Esophagus squamous epithelium (tissue), 5 donors: ENCODE measurements around the gene MEF2B. TPM values are rescaled to one million over a fixed set of nuclear protein-coding genes. Genes with fewer than 3 reads are reported as not detected.

Experiments used
- DNase-seq: peaks from one replicate; lab custom pipeline; 2025; lab: John Stamatoyannopoulos, UW
- H3K27ac ChIP-seq, 4 donors: fragments of 200-600 bp; sonication (generic); one replicate each; pipeline ENCODE4 v1.5.1; 2016 to 2019; ENCODE audit warnings: mild to moderate bottlenecking in 1 of 4
- H3K27me3 ChIP-seq, 4 donors: fragments of 200-600 bp; sonication (generic); 1 replicate in 3 of 4; 2 replicates in 1 of 4; pipeline versions ENCODE4 v1.5.1 to v1.6.0; 2017 to 2021; ENCODE audit warnings: antibody characterized with exemption in 1 of 4
- H3K36me3 ChIP-seq, 3 donors: fragments of 200-600 bp; sonication (generic); one replicate each; pipeline ENCODE4 v1.5.1; 2016 to 2019
- H3K4me1 ChIP-seq, 3 donors: fragments of 200-600 bp; sonication (generic); one replicate each; pipeline ENCODE4 v1.5.1; 2017 to 2019
- H3K4me3 ChIP-seq, 4 donors: fragments of 200-600 bp; sonication (generic); 1 replicate in 3 of 4; 2 replicates in 1 of 4; pipeline ENCODE4 v1.5.1; 2016 to 2019; ENCODE audit warnings: mild to moderate bottlenecking in 2 of 4, moderate library complexity in 1 of 4
- H3K9me3 ChIP-seq, 3 donors: fragments of 200-600 bp; sonication (generic); one replicate each; pipeline ENCODE4 v1.5.1; 2016 to 2019
- CTCF ChIP-seq, 6 experiments: fragments of 450-650 bp in 4 of 6; fragments of 200-600 bp in 2 of 6; sonication (generic) in 2 of 6; IDR thresholded peaks; one replicate each; pipeline ENCODE4 v1.5.1; 2016 to 2019; ENCODE audit warnings: antibody characterized with exemption in 6 of 6, mild to moderate bottlenecking in 4 of 6, moderate library complexity in 4 of 6
- POLR2A ChIP-seq, 4 donors: fragments of 450-650 bp; IDR thresholded peaks; one replicate each; pipeline ENCODE4 v1.6.1; 2017; ENCODE audit warnings: antibody characterized with exemption in 4 of 4, mild to moderate bottlenecking in 4 of 4, moderate library complexity in 3 of 4
- WGBS, 2 donors: methylation state at CpG; one replicate each; pipeline ENCODE4 v1.1.5; 2018; 5-methylcytosine and 5-hydroxymethylcytosine counted together
- intact Hi-C: fragments of 100-400 bp; cut with DNase I; formaldehyde crosslinking; loops from one replicate; pipeline ENCODE4 v1.15.0; 2022
- total RNA-seq, 4 donors: library from RNA; depleted of rRNA; stranded (reverse); fragments of >200 nt; gene quantifications; one replicate each; pipeline ENCODE4 v1.1.0, GENCODE V29; 2016
- donor health status: DM: yes; HTN: yes; CAD: no.

The MEF2B gene
- total RNA-seq = under 1 TPM in 1 of 4 donors, not detected in 3; 0.70 TPM

- WGBS, 2 donors = 25% methylated on average over 8 of the region's 56 CpGs; no CpG with 5 or more reads in 1 of the 2 donors
- intact Hi-C loops = no loop called here
- peak within 1 kb of the TSS in 3 of 4 donors; percentile 15 to 58 (median 27) for H3K4me3 ChIP-seq
Observed at GRCh38 chr19:19170053-19170872, at the start of gene MEF2B. Gene MEF2B (minus strand): TSS chr19:19170263. CDS start chr19:19150735, 19,528 bp downstream.

GRCh38 chr19:19218911-19219310, 48.8 kb upstream of the MEF2B start:
- no peak for DNase-seq
- H3K36me3 ChIP-seq = no peaks in the 10 kb centered on the region
- no peak for TF ChIP-seq CTCF (IDR thresholded peaks at IDR 0.05)
- TF ChIP-seq POLR2A (IDR thresholded peaks at IDR 0.05) = no peak
- intact Hi-C loops = no loop called here
- H3K9me3 ChIP-seq = no peaks in the 10 kb centered on the region
- 86 to 96% methylated on average over 9 to 11 of the region's 21 CpGs for WGBS, 2 donors
- peaks cover 0 to 73% (median 0%) of the 10 kb centered on the region in 4 donors for H3K27me3 ChIP-seq
- no peak overlapping the region for H3K4me3 ChIP-seq
- no peaks in the 10 kb centered on the region for H3K4me1 ChIP-seq
- no peak overlapping the region for H3K27ac ChIP-seq

More at GRCh38 chr19:19170053-19170872, at the start of gene MEF2B:
- TF ChIP-seq CTCF (IDR thresholded peaks at IDR 0.05) (no peak), POLR2A (IDR thresholded peaks at IDR 0.05) (peak in 1 of 4 donors; percentile 57)
- DNase-seq = peak; percentile 45
- H3K27me3 ChIP-seq = no peaks in the 10 kb centered on the region
- H3K27ac ChIP-seq = no peak within 1 kb of the TSS
- peaks cover 0 to 16% (median 13%) of the 10 kb centered on the region in 3 donors for H3K4me1 ChIP-seq
- H3K36me3 ChIP-seq = no peaks in the 10 kb centered on the region
- no peaks in the 10 kb centered on the region for H3K9me3 ChIP-seq

- WGBS, 2 donors = 48 to 62% methylated on average over 4 of the region's 4 CpGs
- Histone ChIP-seq H3K9me3 (no peaks in the 10 kb centered on the region), H3K36me3 (no peaks in the 10 kb centered on the region), H3K4me3 (no peak overlapping the region), H3K27ac (no peak overlapping the region), H3K27me3 (peaks cover 0 to 77% (median 7%) of the 10 kb centered on the region in 4 donors), H3K4me1 (no peaks in the 10 kb centered on the region)
- intact Hi-C loops = no loop called here
- TF ChIP-seq CTCF (IDR thresholded peaks at IDR 0.05) = no peak
- no peak for TF ChIP-seq POLR2A (IDR thresholded peaks at IDR 0.05)
- no peak for DNase-seq
Observed at GRCh38 chr19:19217099-19217498, 47.0 kb upstream of the MEF2B start.

- H3K9me3 ChIP-seq = no peaks in the 10 kb centered on the region
- no peak overlapping the region for H3K4me3 ChIP-seq
- no peaks in the 10 kb centered on the region for H3K4me1 ChIP-seq
- TF ChIP-seq CTCF (IDR thresholded peaks at IDR 0.05) (no peak), POLR2A (IDR thresholded peaks at IDR 0.05) (no peak)
- H3K36me3 ChIP-seq = no peaks in the 10 kb centered on the region
- WGBS, 2 donors = 64 to 74% methylated on average over 4 of the region's 4 CpGs
- intact Hi-C loops = no loop called here
- no peak for DNase-seq
- H3K27me3 ChIP-seq = peaks cover 0 to 81% (median 13%) of the 10 kb centered on the region in 4 donors
- H3K27ac ChIP-seq = no peak overlapping the region
Observed at GRCh38 chr19:19215792-19216191, 45.7 kb upstream of the MEF2B start.

GRCh38 chr19:19214892-19215291, 44.8 kb upstream of the MEF2B start:
- no peaks in the 10 kb centered on the region for H3K4me1 ChIP-seq
- TF ChIP-seq POLR2A (IDR thresholded peaks at IDR 0.05) (no peak), CTCF (IDR thresholded peaks at IDR 0.05) (no peak)
- no peak for DNase-seq

More at GRCh38 chr19:19214892-19215291, 44.8 kb upstream of the MEF2B start:
- intact Hi-C loops = no loop called here
- Histone ChIP-seq H3K4me3 (no peak overlapping the region), H3K27ac (no peak overlapping the region), H3K36me3 (no peaks in the 10 kb centered on the region), H3K27me3 (peaks cover 0 to 90% (median 13%) of the 10 kb centered on the region in 4 donors), H3K9me3 (no peaks in the 10 kb centered on the region)
- 3% methylated on average over 8 of the region's 8 CpGs; no CpG with 5 or more reads in 1 of the 2 donors for WGBS, 2 donors
